Measurements from ENCODE around the gene GRAMD2B.

- TF ChIP-seq, protein P1, sequence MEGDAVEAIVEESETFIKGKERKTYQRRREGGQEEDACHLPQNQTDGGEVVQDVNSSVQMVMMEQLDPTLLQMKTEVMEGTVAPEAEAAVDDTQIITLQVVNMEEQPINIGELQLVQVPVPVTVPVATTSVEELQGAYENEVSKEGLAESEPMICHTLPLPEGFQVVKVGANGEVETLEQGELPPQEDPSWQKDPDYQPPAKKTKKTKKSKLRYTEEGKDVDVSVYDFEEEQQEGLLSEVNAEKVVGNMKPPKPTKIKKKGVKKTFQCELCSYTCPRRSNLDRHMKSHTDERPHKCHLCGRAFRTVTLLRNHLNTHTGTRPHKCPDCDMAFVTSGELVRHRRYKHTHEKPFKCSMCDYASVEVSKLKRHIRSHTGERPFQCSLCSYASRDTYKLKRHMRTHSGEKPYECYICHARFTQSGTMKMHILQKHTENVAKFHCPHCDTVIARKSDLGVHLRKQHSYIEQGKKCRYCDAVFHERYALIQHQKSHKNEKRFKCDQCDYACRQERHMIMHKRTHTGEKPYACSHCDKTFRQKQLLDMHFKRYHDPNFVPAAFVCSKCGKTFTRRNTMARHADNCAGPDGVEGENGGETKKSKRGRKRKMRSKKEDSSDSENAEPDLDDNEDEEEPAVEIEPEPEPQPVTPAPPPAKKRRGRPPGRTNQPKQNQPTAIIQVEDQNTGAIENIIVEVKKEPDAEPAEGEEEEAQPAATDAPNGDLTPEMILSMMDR (IDR thresholded peaks at IDR 0.05) = no peak
- no peak for TF ChIP-seq EZH2 (IDR thresholded peaks at IDR 0.05)
Observed at GRCh38 chr5:126543009-126543408, 119.8 kb downstream of the GRAMD2B start.
